BE2C (cell line): ENCODE measurements around the gene LRRC37A2. TPM values are rescaled to one million over a fixed set of nuclear protein-coding genes. Genes with fewer than 3 reads are reported as not detected.
"Not testable (repeated sequence)": the region's sequence is repeated elsewhere in the genome, so short reads cannot be mapped to it uniquely, and the experiment has no call there.

Experiments
- DNase-seq: peaks from one replicate; pipeline ENCODE4 v3.0.0-alpha.2; 2020
- H3K27me3 ChIP-seq: fragments of 250-450 bp; sonication (Bioruptor Pico); 2 replicates; pipeline ENCODE4 v1.5.1; 2020; ENCODE audit warnings: mild to moderate bottlenecking
- H3K36me3 ChIP-seq: fragments of 250-450 bp; sonication (Bioruptor Pico); 2 replicates; pipeline ENCODE4 v1.5.1; 2020; ENCODE audit warnings: mild to moderate bottlenecking
- H3K4me1 ChIP-seq: fragments of 250-450 bp; sonication (Bioruptor Pico); 2 replicates; pipeline ENCODE4 v1.5.1; 2020
- H3K4me3 ChIP-seq: 2 replicates; pipeline ENCODE4 v1.5.1; 2011; ENCODE audit warnings: low read depth, low read length
- H3K9me3 ChIP-seq: fragments of 250-450 bp; sonication (Bioruptor Pico); 2 replicates; pipeline ENCODE4 v1.5.1; 2020
- polyA plus RNA-seq: library from polyadenylated mRNA; unstranded; fragments of >200 nt; gene quantifications from one replicate; pipeline ENCODE4 v1.2.1, GENCODE V29; 2012; ENCODE audit warnings: low read depth, missing spikeins; ENCODE audit not compliant: insufficient read length, insufficient read depth

LRRC37A2 gene
- 12.7 TPM for polyA plus RNA-seq

DNA sequence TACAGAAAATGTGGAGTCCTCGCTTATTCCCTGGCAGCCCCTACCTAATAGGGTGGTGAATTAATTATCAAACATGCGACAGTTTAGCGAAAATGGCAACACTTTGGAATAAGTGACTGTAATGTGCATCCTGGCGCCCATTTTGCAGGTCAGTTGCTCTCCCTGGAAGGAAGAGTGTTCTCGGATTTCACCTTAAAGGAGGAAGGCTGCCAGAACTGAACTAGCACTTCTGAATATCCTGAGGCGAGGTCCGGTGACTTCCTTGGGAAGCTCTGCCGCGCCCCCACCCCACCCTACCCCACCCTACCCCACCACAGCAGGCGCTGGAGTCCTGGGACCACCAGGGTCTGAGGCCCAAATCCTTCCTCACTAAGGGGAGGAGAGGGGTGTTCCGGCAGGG, at the start of gene LRRC37A2:
Gene LRRC37A2 (plus strand): TSS at position 301 of the 400 bp plus-strand sequence. CDS start 245 bp downstream, outside the sequence.
- H3K4me1 ChIP-seq, H3K27me3 ChIP-seq, H3K9me3 ChIP-seq, H3K4me3 ChIP-seq, H3K36me3 ChIP-seq, DNase-seq: not testable (repeated sequence)

DNA sequence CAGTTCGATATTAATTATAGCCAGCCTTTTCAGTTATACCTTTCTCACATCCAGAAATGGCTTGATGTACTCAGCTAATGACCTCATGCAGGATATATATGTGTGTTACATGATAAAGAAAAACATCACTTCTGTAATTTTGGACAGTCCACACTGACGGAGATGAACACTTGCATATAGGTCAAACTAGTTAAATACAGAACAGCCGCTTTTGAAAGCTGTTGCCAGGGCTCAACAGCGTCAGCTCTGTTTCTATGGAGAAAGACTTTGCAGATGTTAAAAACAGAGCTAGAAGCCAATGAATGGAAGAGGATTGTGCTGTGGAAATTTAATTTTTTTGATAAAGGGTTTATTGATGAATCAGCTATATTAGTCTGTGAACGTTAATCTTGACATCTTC, 44.6 kb upstream of the LRRC37A2 start:
- H3K36me3 ChIP-seq, H3K9me3 ChIP-seq, DNase-seq, H3K27me3 ChIP-seq, H3K4me1 ChIP-seq, H3K4me3 ChIP-seq: not testable (repeated sequence)

DNA sequence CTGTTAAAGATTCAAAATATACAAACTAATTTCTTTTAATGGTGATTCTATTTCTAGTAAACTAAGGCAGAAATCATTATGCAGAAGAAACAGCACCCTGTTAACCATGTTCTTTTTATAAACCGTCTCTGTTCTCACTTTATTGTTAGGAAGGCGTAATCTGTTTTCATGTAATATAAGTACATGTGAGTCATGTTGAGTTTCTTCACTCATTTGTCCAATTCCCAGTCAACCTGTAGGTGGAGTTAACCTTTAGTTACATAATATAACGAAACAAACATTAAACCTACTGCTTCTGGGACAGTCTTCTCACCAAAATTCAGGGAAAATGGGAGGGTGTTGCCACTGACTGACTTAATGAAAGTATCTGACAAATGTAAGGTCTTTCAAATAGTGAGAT, 37.8 kb upstream of the LRRC37A2 start:
- H3K4me3 ChIP-seq, DNase-seq, H3K27me3 ChIP-seq, H3K9me3 ChIP-seq, H3K36me3 ChIP-seq, H3K4me1 ChIP-seq: not testable (repeated sequence)

DNA sequence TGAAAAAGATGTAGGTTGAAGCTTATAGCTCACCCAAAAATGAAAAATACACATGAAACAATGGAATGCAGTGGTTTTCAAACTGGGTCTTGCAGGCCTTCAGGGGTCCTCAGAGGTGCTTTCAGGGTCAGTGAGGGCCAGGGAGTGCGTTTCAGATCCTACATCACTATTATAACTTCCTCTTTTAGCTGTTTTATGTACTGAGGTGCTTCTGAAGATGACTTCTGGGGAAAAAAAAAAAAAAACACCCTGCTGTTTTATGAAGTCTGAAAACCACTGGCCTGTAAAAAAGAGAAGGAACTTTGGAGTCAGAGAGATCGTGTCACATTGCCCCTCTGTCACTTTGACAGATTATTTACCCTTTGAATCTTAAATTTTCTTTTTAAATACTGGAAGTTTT, 36.7 kb upstream of the LRRC37A2 start:
- H3K36me3 ChIP-seq, H3K27me3 ChIP-seq, DNase-seq, H3K9me3 ChIP-seq, H3K4me3 ChIP-seq, H3K4me1 ChIP-seq: not testable (repeated sequence)

DNA sequence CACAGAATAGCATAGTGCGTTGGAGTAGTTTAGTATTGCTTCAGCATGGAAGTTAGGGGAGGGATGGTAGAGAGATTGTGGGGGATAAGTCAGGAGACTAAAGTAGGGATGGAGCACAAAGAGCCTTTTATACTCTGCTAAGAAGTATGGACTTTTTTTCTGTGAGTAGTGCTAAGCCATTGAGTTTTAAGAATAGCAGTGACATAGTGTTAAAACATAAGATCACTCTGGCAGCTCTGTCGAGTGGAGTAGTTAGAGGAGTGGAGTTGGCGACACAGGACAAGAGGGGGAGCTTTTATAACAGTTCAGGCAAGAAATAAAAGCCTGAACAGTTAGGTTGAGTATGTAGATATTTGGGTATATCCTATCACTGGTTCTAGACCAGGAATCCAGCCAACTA, 33.4 kb upstream of the LRRC37A2 start:
- not testable (repeated sequence) for H3K9me3 ChIP-seq, DNase-seq, H3K4me3 ChIP-seq, H3K36me3 ChIP-seq, H3K27me3 ChIP-seq, H3K4me1 ChIP-seq

DNA sequence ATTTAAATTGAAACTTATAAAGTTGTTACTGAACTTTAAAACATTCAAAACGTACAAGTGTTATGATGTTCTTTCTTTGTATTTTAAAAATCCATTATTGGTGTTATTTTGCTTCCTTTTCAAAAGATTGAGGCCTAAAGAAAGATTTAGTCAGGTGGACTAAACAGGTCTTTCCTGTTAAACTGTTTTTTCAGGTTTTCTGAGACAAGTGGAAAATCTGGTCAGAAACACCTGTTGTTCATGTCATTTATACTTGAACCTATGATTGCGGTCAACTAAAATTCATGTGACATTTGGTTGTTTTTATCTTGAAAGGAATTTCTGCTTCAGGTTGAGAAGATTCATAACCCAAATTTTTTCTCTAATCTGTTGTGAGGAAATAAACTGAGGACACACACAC, 31.0 kb upstream of the LRRC37A2 start:
- H3K36me3 ChIP-seq, DNase-seq, H3K27me3 ChIP-seq, H3K4me3 ChIP-seq, H3K9me3 ChIP-seq, H3K4me1 ChIP-seq: not testable (repeated sequence)

DNA sequence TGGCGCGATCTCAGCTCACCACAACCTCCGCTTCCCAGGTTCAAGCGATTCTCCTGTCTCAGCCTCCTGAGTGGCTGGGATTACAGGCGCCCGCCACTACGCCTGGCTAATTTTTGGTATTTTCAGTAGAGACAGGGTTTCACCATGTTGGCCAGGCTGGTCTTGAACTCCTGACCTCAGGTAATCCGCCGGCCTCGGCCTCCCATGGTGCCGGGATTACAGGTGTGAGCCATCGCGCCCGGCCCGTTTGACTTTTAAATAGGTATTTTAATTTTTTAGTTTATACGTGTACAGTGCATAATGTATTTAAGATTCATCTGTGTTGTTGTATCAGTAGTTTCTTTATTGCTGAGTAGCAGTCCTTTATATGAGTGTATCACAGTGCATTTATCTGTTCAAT, 20.2 kb upstream of the LRRC37A2 start:
- H3K4me3 ChIP-seq, H3K36me3 ChIP-seq, DNase-seq, H3K27me3 ChIP-seq, H3K9me3 ChIP-seq, H3K4me1 ChIP-seq: not testable (repeated sequence)

DNA sequence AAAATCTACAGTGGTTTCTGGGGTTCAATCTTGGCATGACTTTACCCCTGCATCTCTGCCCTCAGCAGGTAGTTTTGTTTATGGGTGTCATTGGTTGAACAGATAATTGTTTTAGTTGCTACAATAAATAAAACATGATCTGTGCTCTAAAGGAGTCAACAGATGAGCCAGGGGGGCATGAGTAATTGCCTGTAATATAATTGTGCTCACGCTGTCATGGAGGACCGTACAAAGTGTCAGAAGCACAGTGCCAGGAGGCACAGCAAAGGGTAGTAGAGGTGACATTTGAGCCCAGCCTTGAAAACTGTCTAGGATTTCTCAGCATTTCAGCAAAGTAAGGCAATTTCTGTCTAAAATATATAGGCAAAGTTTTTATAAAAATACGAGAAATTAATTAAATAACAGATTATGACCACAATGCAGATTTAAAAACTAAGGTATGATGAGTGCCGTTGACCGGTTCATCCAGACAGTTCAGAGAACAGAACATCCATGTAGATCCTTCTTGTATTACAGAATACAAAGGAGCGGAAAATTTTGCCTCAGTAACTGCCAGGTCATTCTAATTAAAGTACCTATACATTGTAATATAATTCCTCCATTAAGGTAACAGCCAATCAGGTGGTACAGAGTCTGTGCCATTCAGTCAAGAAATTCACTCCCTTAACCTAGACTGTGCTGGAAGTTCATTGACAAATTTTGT, 12.7 kb upstream of the LRRC37A2 start:
- not testable (repeated sequence) for H3K4me1 ChIP-seq, DNase-seq, H3K9me3 ChIP-seq, H3K36me3 ChIP-seq, H3K4me3 ChIP-seq, H3K27me3 ChIP-seq

DNA sequence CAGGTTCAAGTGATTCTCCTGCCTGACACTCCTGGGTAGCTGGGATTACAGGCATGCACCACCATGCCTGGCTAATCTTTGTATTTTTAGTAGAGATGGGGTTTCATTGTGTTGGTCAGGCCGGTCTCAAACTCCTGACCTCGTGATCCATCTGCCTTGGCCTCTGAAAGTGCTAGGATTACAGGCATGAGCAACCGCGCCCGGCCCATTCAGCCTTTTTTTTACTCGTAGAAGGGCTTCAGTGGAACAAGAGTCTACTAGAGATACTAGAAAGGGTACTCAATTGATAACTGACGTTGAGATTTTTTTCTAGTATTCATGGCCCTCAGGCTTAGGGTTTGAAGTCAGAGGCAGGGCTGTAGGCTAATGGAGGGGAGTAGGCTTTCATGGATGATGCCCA, 6.4 kb upstream of the LRRC37A2 start:
- H3K36me3 ChIP-seq, DNase-seq, H3K4me3 ChIP-seq, H3K4me1 ChIP-seq, H3K9me3 ChIP-seq, H3K27me3 ChIP-seq: not testable (repeated sequence)

DNA sequence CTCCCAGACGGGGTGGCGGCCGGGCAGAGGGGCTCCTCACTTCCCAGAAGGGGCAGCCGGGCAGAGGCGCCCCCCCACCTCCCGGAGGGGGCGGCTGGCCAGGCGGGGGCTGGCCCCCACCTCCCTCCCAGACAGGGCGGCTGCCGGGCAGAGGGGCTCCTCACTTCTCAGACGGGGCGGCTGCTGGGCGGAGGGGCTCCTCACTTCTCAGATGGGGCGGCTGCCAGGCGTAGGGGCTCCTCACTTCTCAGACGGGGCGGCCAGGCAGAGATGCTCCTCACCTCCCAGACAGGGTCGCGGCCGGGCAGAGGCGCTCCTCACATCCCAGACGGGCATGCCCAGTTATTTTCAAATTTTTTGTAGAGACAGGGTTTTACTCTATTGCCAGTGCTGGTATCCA, 22.4 kb downstream of the LRRC37A2 start:
- H3K9me3 ChIP-seq, DNase-seq, H3K4me3 ChIP-seq, H3K4me1 ChIP-seq, H3K36me3 ChIP-seq, H3K27me3 ChIP-seq: not testable (repeated sequence)

DNA sequence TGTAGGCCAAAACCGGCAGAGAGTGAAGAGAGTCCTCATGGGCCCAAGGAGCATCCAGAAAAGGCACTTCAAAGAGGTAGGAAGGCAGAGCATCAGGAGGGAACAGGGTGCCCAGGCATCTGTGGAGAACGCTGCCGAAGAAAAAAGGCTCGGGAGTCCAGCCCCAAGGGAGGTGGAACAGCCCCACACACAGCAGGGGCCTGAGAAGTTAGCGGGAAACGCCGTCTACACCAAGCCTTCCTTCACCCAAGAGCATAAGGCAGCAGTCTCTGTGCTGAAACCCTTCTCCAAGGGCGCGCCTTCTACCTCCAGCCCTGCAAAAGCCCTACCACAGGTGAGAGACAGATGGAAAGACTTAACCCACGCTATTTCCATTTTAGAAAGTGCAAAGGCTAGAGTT, 36.3 kb downstream of the LRRC37A2 start:
- DNase-seq, H3K4me3 ChIP-seq, H3K36me3 ChIP-seq, H3K27me3 ChIP-seq, H3K4me1 ChIP-seq, H3K9me3 ChIP-seq: not testable (repeated sequence)

DNA sequence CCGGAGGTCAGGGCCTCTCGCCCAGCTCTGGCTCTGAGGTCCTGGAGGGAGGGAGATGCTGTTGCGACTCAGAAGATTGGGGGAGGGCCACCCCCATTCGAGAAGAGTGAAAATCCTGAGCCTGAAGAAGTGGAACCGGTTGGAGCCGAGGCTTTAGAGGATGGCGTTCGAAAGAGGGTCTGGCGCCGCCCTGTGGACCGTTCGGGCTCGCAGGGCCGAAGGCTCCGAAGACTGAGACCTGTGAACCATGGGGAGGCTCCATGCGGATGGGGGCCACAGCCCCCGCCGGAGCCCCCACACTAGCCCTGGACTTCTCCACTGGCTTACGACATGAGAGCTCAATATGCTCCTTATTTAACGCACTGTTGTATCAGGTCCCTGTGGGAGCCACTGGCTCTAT, 46.9 kb downstream of the LRRC37A2 start:
- H3K27me3 ChIP-seq, H3K9me3 ChIP-seq, H3K36me3 ChIP-seq, H3K4me3 ChIP-seq, H3K4me1 ChIP-seq, DNase-seq: not testable (repeated sequence)

DNA sequence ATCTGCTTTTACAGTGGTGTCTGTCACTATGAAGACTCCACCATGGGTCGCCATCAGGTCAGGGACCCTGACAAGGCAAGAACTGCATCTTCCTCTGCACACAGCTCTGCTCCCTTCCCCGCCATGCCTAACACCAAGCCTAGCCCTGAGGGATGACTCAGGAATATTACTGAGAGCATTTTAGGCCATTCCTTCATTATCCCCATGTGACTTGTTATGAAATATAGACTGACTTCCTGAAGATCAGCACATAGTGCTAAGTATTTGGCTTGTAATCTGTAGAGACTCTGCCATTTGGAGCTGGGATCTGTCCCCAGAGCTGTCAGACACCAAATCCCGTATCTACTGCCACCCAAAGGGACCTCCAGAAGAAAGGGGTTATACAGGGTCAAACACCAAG, 47.8 kb downstream of the LRRC37A2 start:
- not testable (repeated sequence) for H3K4me3 ChIP-seq, H3K4me1 ChIP-seq

DNA sequence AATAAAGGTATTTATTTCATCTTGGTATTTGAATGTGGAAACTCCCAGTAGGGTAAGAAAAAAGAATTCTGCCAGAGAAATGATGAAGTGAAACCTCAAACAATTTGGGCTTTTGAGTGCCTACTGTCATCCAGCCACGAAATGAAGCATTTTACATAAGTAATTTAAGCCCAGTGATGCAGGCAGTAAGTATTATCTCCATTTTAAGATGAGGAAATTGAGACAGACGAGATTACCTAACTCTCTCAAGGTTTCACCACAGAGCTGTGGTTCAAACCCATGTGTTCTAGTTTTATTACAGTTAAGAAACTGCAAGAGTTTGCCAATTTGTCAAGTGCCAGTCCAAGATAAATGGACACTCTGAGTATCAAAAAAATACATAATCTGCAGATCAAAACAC, 54.0 kb downstream of the LRRC37A2 start:
- H3K4me1 ChIP-seq, H3K36me3 ChIP-seq, H3K4me3 ChIP-seq, H3K9me3 ChIP-seq, DNase-seq, H3K27me3 ChIP-seq: not testable (repeated sequence)

More for the DNA sequence above, 47.8 kb downstream of the LRRC37A2 start:
- not testable (repeated sequence) for DNase-seq, H3K9me3 ChIP-seq, H3K27me3 ChIP-seq, H3K36me3 ChIP-seq

DNA sequence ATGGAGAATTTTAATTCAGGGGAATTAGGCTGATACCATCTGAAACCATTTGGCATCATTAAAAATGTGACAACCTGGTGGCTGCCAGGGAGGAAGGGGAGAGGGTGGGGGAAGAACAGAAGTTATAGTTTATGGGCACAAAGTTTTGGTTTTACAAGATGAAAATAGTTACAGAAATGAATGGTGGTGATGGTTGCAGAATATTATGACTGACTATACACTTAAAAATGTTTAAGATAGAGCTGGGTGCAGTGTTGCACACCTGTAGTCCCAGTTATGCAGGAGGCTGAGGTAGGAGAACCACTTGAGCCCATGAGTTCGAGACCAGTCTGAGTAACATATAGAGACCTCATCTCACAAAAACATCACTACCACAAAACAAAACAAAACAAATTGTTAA, 54.7 kb downstream of the LRRC37A2 start:
- H3K9me3 ChIP-seq, H3K27me3 ChIP-seq, H3K4me3 ChIP-seq, H3K4me1 ChIP-seq, DNase-seq, H3K36me3 ChIP-seq: not testable (repeated sequence)

DNA sequence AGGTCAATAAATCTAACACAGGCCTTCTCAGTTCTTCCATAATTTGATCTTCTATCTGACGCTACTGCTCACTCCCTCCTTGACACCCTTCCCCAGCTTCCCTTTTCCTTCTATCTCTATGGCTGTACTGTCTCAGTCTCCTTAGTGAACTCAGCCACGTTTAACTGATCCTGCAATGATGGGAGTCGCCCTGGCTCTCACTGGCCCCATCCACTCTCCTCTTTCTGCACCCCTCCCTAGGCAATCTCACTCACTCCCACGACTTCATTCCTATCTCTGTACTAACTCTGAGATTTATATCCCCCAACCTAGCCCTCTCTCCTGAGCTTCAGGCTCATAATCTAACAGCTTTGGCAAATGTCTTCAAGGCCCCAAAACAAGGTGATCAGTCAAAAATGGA, 59.5 kb downstream of the LRRC37A2 start:
- not testable (repeated sequence) for H3K4me3 ChIP-seq, H3K27me3 ChIP-seq, H3K4me1 ChIP-seq, H3K36me3 ChIP-seq, DNase-seq, H3K9me3 ChIP-seq
